ENCODE data around the gene WAC.

WAC gene

GRCh38 chr10:28664369-28664740, 131.4 kb downstream of the WAC start:
- Histone ChIP-seq H3K36me3 (ENCODE audit: insufficient read depth, low read length) (no peaks in the 10 kb centered on the region), H3K9ac (ENCODE audit: low read depth, low read length) (no peak overlapping the region), H3K9me3 (ENCODE audit: control insufficient read depth, insufficient read depth, low read length) (no peaks in the 10 kb centered on the region), H3K4me1 (ENCODE audit: insufficient read depth, low read length) (peaks cover 6% of the 10 kb centered on the region; the same call in 1 of the 2 replicates)

- Histone ChIP-seq H3K4me1 (ENCODE audit: insufficient read depth, low read length) (peaks cover 6% of the 10 kb centered on the region; the same call in 1 of the 2 replicates), H3K36me3 (ENCODE audit: insufficient read depth, low read length) (no peaks in the 10 kb centered on the region), H3K9ac (ENCODE audit: low read depth, low read length) (no peak overlapping the region), H3K9me3 (ENCODE audit: control insufficient read depth, insufficient read depth, low read length) (no peaks in the 10 kb centered on the region)
Observed at GRCh38 chr10:28666751-28667467, 134.0 kb downstream of the WAC start.

DNA sequence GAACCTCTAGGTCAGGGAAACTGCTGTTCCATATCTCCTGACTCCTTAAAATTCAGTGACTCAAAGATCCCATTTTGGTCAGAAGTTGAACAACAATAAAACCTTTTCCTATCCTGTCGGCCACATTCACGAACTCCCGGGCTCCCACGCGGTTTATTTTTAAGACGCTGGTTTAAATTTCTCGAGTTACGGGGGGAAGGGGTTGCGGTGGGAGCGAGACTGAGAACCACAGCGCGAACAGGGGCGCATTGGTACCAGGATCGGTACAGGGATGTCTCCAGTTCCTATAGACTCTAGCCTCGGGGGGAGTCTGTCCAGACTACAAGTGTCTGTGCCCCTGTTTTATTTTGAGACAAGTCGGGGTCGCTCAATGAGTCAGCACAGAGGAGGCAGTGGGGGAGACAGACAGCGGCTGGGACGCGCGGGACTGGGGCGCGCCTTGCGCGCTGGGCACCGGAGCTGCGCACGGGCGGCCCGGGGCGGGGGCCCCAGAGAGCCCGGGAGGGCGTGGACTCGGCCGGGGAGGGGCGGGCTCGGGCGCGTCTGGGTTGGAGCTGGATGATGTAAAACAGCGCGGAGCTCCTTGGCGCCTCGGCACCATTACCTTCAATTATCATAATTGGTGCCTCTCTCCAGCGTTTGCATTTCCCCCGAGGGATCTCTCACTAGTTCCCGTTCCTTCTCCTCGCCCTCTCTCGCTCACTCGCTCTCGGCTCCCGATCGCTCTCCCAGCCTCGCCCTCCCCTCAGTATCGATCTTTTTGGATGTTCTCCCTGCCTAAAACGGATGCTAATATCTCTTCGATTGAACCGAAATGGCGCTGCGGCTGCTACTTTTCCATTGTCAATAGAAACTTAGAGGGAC, 135.7 kb downstream of the WAC start:
- peaks cover 6% of the 10 kb centered on the region; the same call in 1 of the 2 replicates for H3K4me1 ChIP-seq (ENCODE audit: insufficient read depth, low read length)
- no peaks in the 10 kb centered on the region for H3K36me3 ChIP-seq (ENCODE audit: insufficient read depth, low read length)
- H3K9me3 ChIP-seq (ENCODE audit: control insufficient read depth, insufficient read depth, low read length), result no peaks in the 10 kb centered on the region
- peak overlapping the region; percentile 76 for H3K9ac ChIP-seq (ENCODE audit: low read depth, low read length)

GRCh38 chr10:28669227-28670173, 136.6 kb downstream of the WAC start:
- H3K9me3 ChIP-seq (ENCODE audit: control insufficient read depth, insufficient read depth, low read length), result no peaks in the 10 kb centered on the region
- peaks cover 6% of the 10 kb centered on the region; the same call in 1 of the 2 replicates for H3K4me1 ChIP-seq (ENCODE audit: insufficient read depth, low read length)
- no peaks in the 10 kb centered on the region for H3K36me3 ChIP-seq (ENCODE audit: insufficient read depth, low read length)
- peak overlapping the region; percentile 76 for H3K9ac ChIP-seq (ENCODE audit: low read depth, low read length)

Measured in ES-I3 (cell line).